K562 (cell line): ENCODE results near the gene PDE3A. TPM values are rescaled to one million over a fixed set of nuclear protein-coding genes. Genes with fewer than 3 reads are reported as not detected.

ENCODE experiments used
- ATAC-seq: fragments of 200-7000 bp; cut with Tn5 transposase; 3 replicates; pipeline ENCODE4 v1.9.1; 2020; ENCODE audit warnings: moderate library complexity
- BruUV-seq: library from RNA; stranded (reverse); fragments of 400-500 nt; replicated peaks from 2 replicates; lab custom pipeline; 2021; lab: Mats Ljungman, UMichigan
- CTCF ChIA-PET: fragments of 300-600 bp; formaldehyde crosslinking; extraction: SDS; loops from one replicate; lab custom pipeline; 2021; ENCODE audit warnings: low intra/inter-chr PET ratio; lab: Yijun Ruan, JAX
- POLR2A ChIA-PET: fragments of 300-600, 350-650 bp; sonication (Branson Sonifier 250); formaldehyde crosslinking; extraction: SDS; loops from one replicate; lab custom pipeline; 2021; ENCODE audit warnings: antibody characterized with exemption, inconsistent platforms; lab: Yijun Ruan, JAX
- DNase-seq, 4 experiments: peaks; one replicate each; pipeline versions ENCODE4 v3.0.0 to v3.0.0-alpha.2; 2011 to 2018; ENCODE audit warnings: low spot score in 3 of 4, mixed read lengths in 3 of 4; ENCODE audit errors: extremely low read depth in 1 of 4
- FAIRE-seq: peaks from 2 replicates; lab custom pipeline; 2011; peaks lifted over from hg19 to GRCh38; lab: Jason Lieb, UNC
- H2AFZ ChIP-seq: 2 replicates; pipeline ENCODE4 v1.6.0; 2011; ENCODE audit warnings: low read depth, low read length, control low read depth, inconsistent platforms
- H3K27ac ChIP-seq: fragments of 200-600 bp; 3 replicates; pipeline ENCODE4 v1.8.0; 2011; ENCODE audit warnings: low read depth, mild to moderate bottlenecking, control low read depth, inconsistent platforms, low read length, moderate library complexity, mixed read lengths; ENCODE audit errors: extremely low read depth
- H3K27me3 ChIP-seq, 2 experiments: fragments of 300-600 bp in 1 of 2; 2 replicates in 1 of 2; 3 replicates in 1 of 2; pipeline versions ENCODE4 v1.6.0 to v1.8.0; 2011; ENCODE audit warnings: inconsistent platforms in 2 of 2, low read length in 2 of 2, mild to moderate bottlenecking in 1 of 2, mixed read lengths in 1 of 2, moderate library complexity in 1 of 2; ENCODE audit not compliant: control insufficient read depth in 2 of 2, insufficient read depth in 2 of 2
- H3K36me3 ChIP-seq: fragments of 300-600 bp; 3 replicates; pipeline ENCODE4 v1.8.0; 2011; ENCODE audit warnings: mild to moderate bottlenecking, low read length, inconsistent platforms; ENCODE audit not compliant: control insufficient read depth, insufficient read depth
- H3K4me1 ChIP-seq, 2 experiments: fragments of 200-600 bp in 1 of 2; replicated peaks in 1 of 2; 2 replicates in 1 of 2; 3 replicates in 1 of 2; pipeline versions ENCODE4 v1.5.1 to v1.8.0; 2011; ENCODE audit warnings: inconsistent platforms in 2 of 2, low read length in 2 of 2, mild to moderate bottlenecking in 1 of 2, mixed read lengths in 1 of 2, moderate library complexity in 1 of 2; ENCODE audit not compliant: control insufficient read depth in 2 of 2, insufficient read depth in 2 of 2
- H3K4me2 ChIP-seq: 2 replicates; pipeline ENCODE4 v1.6.1; 2011; ENCODE audit warnings: low read length, control low read depth, inconsistent platforms, mixed read lengths; ENCODE audit not compliant: insufficient read depth
- H3K4me3 ChIP-seq: fragments of 200-600 bp; sonication (generic), shearing (Covaris generic); 2 replicates; pipeline ENCODE4 v1.5.1; 2016; ENCODE audit warnings: control low read depth, inconsistent platforms
- H3K79me2 ChIP-seq: fragments of 200-600 bp; 3 replicates; pipeline ENCODE4 v1.8.0; 2011; ENCODE audit warnings: low read length, inconsistent platforms; ENCODE audit not compliant: control insufficient read depth, insufficient read depth
- H3K9ac ChIP-seq, 2 experiments: 2 replicates each; pipeline versions ENCODE4 v1.6.0 to v1.6.1; 2011; ENCODE audit warnings: low read depth in 2 of 2, low read length in 2 of 2, control low read depth in 1 of 2, inconsistent platforms in 1 of 2, mild to moderate bottlenecking in 1 of 2, mixed read lengths in 1 of 2; ENCODE audit not compliant: insufficient read depth in 1 of 2
- H3K9me1 ChIP-seq: one replicate; pipeline ENCODE4 v1.6.0; 2011; ENCODE audit warnings: inconsistent platforms, mild to moderate bottlenecking, low read length, moderate library complexity; ENCODE audit not compliant: control insufficient read depth, insufficient read depth
- H3K9me3 ChIP-seq: replicated peaks from 2 replicates; pipeline ENCODE4 v1.5.1; 2011; ENCODE audit warnings: low read depth, low read length, inconsistent platforms; ENCODE audit not compliant: control insufficient read depth, insufficient read depth
- H4K20me1 ChIP-seq: replicated peaks from 2 replicates; pipeline ENCODE4 v1.6.1; 2011; ENCODE audit warnings: low read length, inconsistent platforms, mixed read lengths; ENCODE audit not compliant: control insufficient read depth, insufficient read depth
- C11orf30 ChIP-seq: fragments of 450-650 bp; IDR thresholded peaks from 2 replicates; pipeline ENCODE4 v1.6.1; 2016; ENCODE audit warnings: low read depth, mild to moderate bottlenecking
- CHAMP1 ChIP-seq: fragments of 450-650 bp; IDR thresholded peaks from 2 replicates; pipeline ENCODE4 v1.6.1; 2016; ENCODE audit warnings: mild to moderate bottlenecking
- CTCF ChIP-seq, 3 experiments: IDR thresholded peaks in 2 of 3; conservative IDR thresholded peaks in 1 of 3; 2 replicates each; pipeline ENCODE4 v1.5.1; 2011 to 2012; ENCODE audit warnings: low read length in 3 of 3, mild to moderate bottlenecking in 3 of 3, control low read depth in 2 of 3, improper control_type of control experiment in 1 of 3, inconsistent platforms in 1 of 3, low read depth in 1 of 3, mixed read lengths in 1 of 3, moderate library complexity in 1 of 3; ENCODE audit not compliant: insufficient read depth in 2 of 3
- GABPB2 ChIP-seq: fragments of 250-450 bp; sonication (Bioruptor Pico); conservative IDR thresholded peaks from 2 replicates; pipeline ENCODE4 v1.5.1; 2021; ENCODE audit warnings: mild to moderate bottlenecking
- RAD21 ChIP-seq, 2 experiments: fragments of 250-450 bp in 1 of 2; fragments of 450-650 bp in 1 of 2; sonication (Bioruptor Pico) in 1 of 2; formaldehyde crosslinking in 1 of 2; IDR thresholded peaks in 1 of 2; conservative IDR thresholded peaks in 1 of 2; 2 replicates each; pipeline versions ENCODE4 v1.4.0 to v1.8.0; 2020 to 2022; ENCODE audit warnings: mild to moderate bottlenecking in 2 of 2, moderate library complexity in 1 of 2
- TSC22D4 ChIP-seq: fragments of 450-650 bp; IDR thresholded peaks from 2 replicates; pipeline ENCODE4 v1.6.1; 2016; ENCODE audit warnings: missing genetic modification characterization, missing biosample characterization, control low read depth
- USF1 ChIP-seq: sonication (generic); formaldehyde crosslinking; IDR thresholded peaks from 2 replicates; pipeline ENCODE4 v1.9.0; 2022; ENCODE audit warnings: mild to moderate bottlenecking, missing genetic modification reagents
- ZBTB33 ChIP-seq: sonication (generic); formaldehyde crosslinking; IDR thresholded peaks from 2 replicates; pipeline ENCODE4 v1.8.1; 2023; ENCODE audit warnings: mild to moderate bottlenecking, missing genetic modification reagents
- ZNF76 ChIP-seq: fragments of 250-450 bp; sonication (Bioruptor Pico); IDR thresholded peaks from 2 replicates; pipeline ENCODE4 v1.4.0; 2020; ENCODE audit warnings: mild to moderate bottlenecking, moderate library complexity, borderline replicate concordance
- WGBS: fragments of 100-300 bp; shearing (Covaris generic); methylation state at CpG from one replicate; pipeline ENCODE4 v1.1.6; 2016; ENCODE audit warnings: low coverage, mixed read lengths; ENCODE audit not compliant: insufficient coverage; ENCODE audit errors: missing lambda C conversion rate; 5-methylcytosine and 5-hydroxymethylcytosine counted together
- in situ Hi-C: fragments of 300-500 bp; cut with MboI; formaldehyde crosslinking; loops from 4 replicates; pipeline ENCODE4 v1.15.0; 2018; ENCODE audit warnings: inconsistent platforms, mixed read lengths
- intact Hi-C: fragments of 100-400 bp; cut with micrococcal nuclease; formaldehyde crosslinking; loops from 2 replicates; pipeline ENCODE4 v1.14.2; 2022
- polyA plus RNA-seq, 8 experiments: library from polyadenylated mRNA; depleted of rRNA in 4 of 8; stranded (reverse) in 5 of 8; unstranded in 3 of 8; fragments of >200 nt; fragmentation: Nextera tagmentation in 2 of 8; fragmentation: Illumina TruSeq in 1 of 8; extraction: Ambion mirVana in 2 of 8; extraction: Trizol in 1 of 8; gene quantifications; 2 replicates each; pipeline versions ENCODE4 v1.2.1 to v1.2.3, GENCODE V29; 2011 to 2014; ENCODE audit warnings: inconsistent platforms in 1 of 8, missing spikeins in 1 of 8
- total RNA-seq, 7 experiments: library from RNA; depleted of rRNA in 6 of 7; stranded (reverse); fragments of >200 nt in 6 of 7; fragmentation: Illumina TruSeq in 2 of 7; extraction: Trizol in 2 of 7; gene quantifications; 2 replicates each; pipeline versions ENCODE4 v1.2.1 to v1.2.3, GENCODE V29; 2011 to 2021; ENCODE audit warnings: low replicate concordance in 1 of 7

PDE3A gene
- total and polyA plus RNA-seq, 9 of the 15 experiments (the other 6 are each of a cell fraction or from before 2014, with no cell fraction given): 0.02 TPM; not detected in 8

DNA sequence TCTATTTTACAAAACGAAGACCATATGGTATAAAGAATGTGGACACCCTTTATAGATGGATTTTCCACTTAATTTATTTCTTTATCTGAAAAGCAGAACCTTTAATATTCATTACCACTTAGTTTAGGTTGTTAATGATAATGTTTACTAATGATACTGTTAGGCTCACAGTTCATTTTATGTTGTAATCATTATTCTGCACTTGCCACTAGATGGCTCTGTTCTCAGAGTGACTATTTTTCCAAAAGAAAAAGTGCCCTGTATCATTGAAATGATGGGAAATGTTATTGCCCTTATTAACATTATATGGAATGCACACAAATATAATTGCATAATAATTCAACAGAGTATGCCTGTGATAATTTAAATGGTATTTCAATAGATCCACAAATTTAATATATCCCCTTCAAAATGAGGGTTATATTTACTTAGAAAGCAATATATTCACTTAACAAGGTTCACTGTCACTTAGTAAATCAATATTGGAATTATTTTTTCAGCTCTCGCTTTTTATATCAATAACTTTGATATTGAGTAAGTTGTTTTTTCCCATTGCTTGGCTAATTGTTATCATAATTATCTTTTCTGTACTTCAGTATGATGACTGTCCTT lies 95.7 kb downstream of the PDE3A start:
- in situ Hi-C loops: no loop called here
- H3K79me2 ChIP-seq: no peaks in the 10 kb centered on the region
- intact Hi-C loops: loop anchor here (5.0 kb wide), 1 partner anchor 708 kb away; no protein-coding TSS in a partner anchor

More for the DNA sequence above, 95.7 kb downstream of the PDE3A start:
- Histone ChIP-seq H3K36me3 (no peaks in the 10 kb centered on the region), H3K9me3 (no peaks in the 10 kb centered on the region), H3K4me3 (no peak overlapping the region), H2AFZ (no peak overlapping the region), H3K9me1 (no peaks in the 10 kb centered on the region), H3K27ac (no peak overlapping the region), H3K27me3 (no peaks in the 10 kb centered on the region), H3K9ac (no peak overlapping the region), H4K20me1 (no peaks in the 10 kb centered on the region), H3K4me1 (no peaks in the 10 kb centered on the region), H3K4me2 (no peak overlapping the region)
- FAIRE-seq (no peak), DNase-seq (peak in 1 of 4 experiments; percentile 0), ATAC-seq (no peak)
- TF ChIP-seq C11orf30 (no peak), CHAMP1 (no peak), GABPB2 (CRISPR knock-in tag) (no peak), TSC22D4 (tag) (no peak), ZNF76 (CRISPR knock-in tag) (no peak), ZBTB33 (no peak), CTCF (IDR thresholded peaks at IDR 0.05 in 2 of 3, conservative IDR thresholded peaks at IDR 0.05 in 1 of 3; ENCODE audit: insufficient read depth in 2 of 3, low read depth in 1 of 3, low read length in 3 of 3) (peak in 1 of 3 experiments; percentile 23; a peak in 1 of 6 replicates), RAD21 (CRISPR knock-in tag; conservative IDR thresholded peaks at IDR 0.05 in 1 of 2, IDR thresholded peaks at IDR 0.05 in 1 of 2) (peak in 1 of 2 experiments; percentile 18; a peak in 1 of 4 replicates), USF1 (CRISPR knock-in tag) (no peak)
- CTCF ChIA-PET: no interaction called here
- POLR2A ChIA-PET: no interaction called here
- whole genome bisulfite sequencing: 0% methylated on average over 2 of the region's 2 CpGs
- no TSS peak for BruUV-seq
